Pulmonary artery endothelial cell (primary cell): Measurements from ENCODE around the gene VAX1. TPM values are rescaled to one million over a fixed set of nuclear protein-coding genes. Genes with fewer than 3 reads are reported as not detected.

Source experiments
- total RNA-seq: library from RNA; depleted of rRNA; stranded (reverse); fragments of >200 nt; gene quantifications from 2 replicates; pipeline ENCODE4 v1.2.3, GENCODE V29; 2014

Gene VAX1
- total RNA-seq, 1 donor from 2014 or later = not detected

Other genes with a start within 250 kb of the VAX1 start
- gene SHTN1, start 133.1 kb downstream of the VAX1 start, total RNA-seq = 3.2 and 4.7 TPM in 2 replicates
- gene KCNK18, start 59.2 kb upstream of the VAX1 start, total RNA-seq = not detected in 2 replicates
- 0.04 TPM in 1 of 2 replicates, not detected in the other for gene SLC18A2, start 102.8 kb upstream of the VAX1 start, total RNA-seq
- gene PDZD8, start 237.2 kb upstream of the VAX1 start, total RNA-seq = 13.5 and 15.3 TPM in 2 replicates